Measurements from ENCODE around the gene CLRN2.

GRCh38 chr4:17480955-17481354 is 34.0 kb upstream of the CLRN2 start:
- TF ChIP-seq POLR2A (IDR thresholded peaks at IDR 0.05; ENCODE audit: borderline replicate concordance, extremely low read depth, insufficient read depth, insufficient read length) (no peak), EZH2 (IDR thresholded peaks at IDR 0.05) (no peak)

All from HCT116 (cell line).